ENCODE data around the gene KIAA0825.

The KIAA0825 gene

GRCh38 chr5:94366811-94367210 lies 251.6 kb downstream of the KIAA0825 start:
- no peak overlapping the region for H3K4me3 ChIP-seq (ENCODE audit: low read depth, low read length)
- in situ Hi-C loops (cut with HindIII; ENCODE audit: low sequenced_read_pairs): no loop called here
- no peak for DNase-seq (ENCODE audit: low read depth, low spot score)
- TF ChIP-seq CTCF (IDR thresholded peaks at IDR 0.05; ENCODE audit: low read depth, low read length): no peak

- DNase-seq (ENCODE audit: low read depth, low spot score): no peak
- in situ Hi-C loops (cut with HindIII; ENCODE audit: low sequenced_read_pairs): no loop called here
- no peak for TF ChIP-seq CTCF (IDR thresholded peaks at IDR 0.05; ENCODE audit: low read depth, low read length)
- no peak overlapping the region for H3K4me3 ChIP-seq (ENCODE audit: low read depth, low read length)
Measured at GRCh38 chr5:94362857-94363256, 255.5 kb downstream of the KIAA0825 start.

- H3K4me3 ChIP-seq (ENCODE audit: low read depth, low read length): no peak overlapping the region
- DNase-seq (ENCODE audit: low read depth, low spot score): no peak
- no peak for TF ChIP-seq CTCF (IDR thresholded peaks at IDR 0.05; ENCODE audit: low read depth, low read length)
- in situ Hi-C loops (cut with HindIII; ENCODE audit: low sequenced_read_pairs): no loop called here
Measured at GRCh38 chr5:94361832-94362796, 256.3 kb downstream of the KIAA0825 start.

GRCh38 chr5:94361161-94361560 lies 257.2 kb downstream of the KIAA0825 start:
- no peak overlapping the region for H3K4me3 ChIP-seq (ENCODE audit: low read depth, low read length)
- no peak for DNase-seq (ENCODE audit: low read depth, low spot score)
- in situ Hi-C loops (cut with HindIII; ENCODE audit: low sequenced_read_pairs): no loop called here
- no peak for TF ChIP-seq CTCF (IDR thresholded peaks at IDR 0.05; ENCODE audit: low read depth, low read length)

- H3K4me3 ChIP-seq (ENCODE audit: low read depth, low read length): no peak overlapping the region
- in situ Hi-C loops (cut with HindIII; ENCODE audit: low sequenced_read_pairs): no loop called here
- TF ChIP-seq CTCF (IDR thresholded peaks at IDR 0.05; ENCODE audit: low read depth, low read length): no peak
- DNase-seq (ENCODE audit: low read depth, low spot score): no peak
Measured at GRCh38 chr5:94360382-94361130, 257.8 kb downstream of the KIAA0825 start.

GRCh38 chr5:94359880-94360279 lies 258.5 kb downstream of the KIAA0825 start:
- no peak for DNase-seq (ENCODE audit: low read depth, low spot score)
- H3K4me3 ChIP-seq (ENCODE audit: low read depth, low read length): no peak overlapping the region
- no peak for TF ChIP-seq CTCF (IDR thresholded peaks at IDR 0.05; ENCODE audit: low read depth, low read length)
- in situ Hi-C loops (cut with HindIII; ENCODE audit: low sequenced_read_pairs): no loop called here

Measured in astrocyte of the spinal cord (primary cell).